Panc1 (cell line): ENCODE measurements around the gene HRH4. TPM values are rescaled to one million over a fixed set of nuclear protein-coding genes. Genes with fewer than 3 reads are reported as not detected.

ENCODE experiments used
- ATAC-seq: fragments of 200-7000 bp; cut with Tn5 transposase; 2 replicates; pipeline ENCODE4 v1.9.1; 2020; ENCODE audit warnings: mild to moderate bottlenecking, moderate library complexity
- BruUV-seq: library from RNA; stranded (reverse); fragments of 400-500 nt; replicated peaks from 2 replicates; lab custom pipeline; 2021; lab: Mats Ljungman, UMichigan
- CTCF ChIA-PET: fragments of 300-600 bp; sonication (Branson Sonifier 250); formaldehyde crosslinking; loops from one replicate; lab custom pipeline; 2022; ENCODE audit warnings: antibody characterized with exemption; lab: Charles Lee
- POLR2A ChIA-PET: fragments of 300-600 bp; sonication (Branson Sonifier 250); formaldehyde crosslinking; loops from one replicate; lab custom pipeline; 2022; ENCODE audit warnings: antibody characterized with exemption; lab: Charles Lee
- DNase-seq: peaks from one replicate; pipeline ENCODE4 v3.0.0-alpha.2; 2010; ENCODE audit warnings: low read depth, low spot score
- H3K27ac ChIP-seq: 2 replicates; pipeline ENCODE4 v1.5.1; 2011; ENCODE audit warnings: mild to moderate bottlenecking, low read length, inconsistent platforms
- H3K27me3 ChIP-seq: fragments of 200-500 bp; sonication (Bioruptor generic); 2 replicates; pipeline ENCODE4 v1.6.0; 2014; ENCODE audit warnings: low read length, inconsistent platforms; ENCODE audit not compliant: control insufficient read depth, insufficient read depth
- H3K36me3 ChIP-seq: fragments of 200-500 bp; sonication (Bioruptor generic); 2 replicates; pipeline ENCODE4 v1.5.1; 2014; ENCODE audit warnings: inconsistent platforms, mild to moderate bottlenecking, low read length, moderate library complexity; ENCODE audit not compliant: control insufficient read depth, insufficient read depth
- H3K4me1 ChIP-seq: 2 replicates; pipeline ENCODE4 v1.5.1; 2011; ENCODE audit warnings: inconsistent platforms, mild to moderate bottlenecking, low read length, moderate library complexity; ENCODE audit not compliant: control insufficient read depth, insufficient read depth
- H3K4me3 ChIP-seq, 2 experiments: 2 replicates each; pipeline ENCODE4 v1.5.1; 2011 to 2012; ENCODE audit warnings: low read depth in 2 of 2, low read length in 2 of 2, mild to moderate bottlenecking in 2 of 2, inconsistent platforms in 1 of 2, moderate library complexity in 1 of 2
- H3K9me3 ChIP-seq: fragments of 200-500 bp; sonication (Bioruptor generic); 2 replicates; pipeline ENCODE4 v1.5.1; 2014; ENCODE audit warnings: low read depth, mild to moderate bottlenecking, inconsistent platforms, low read length, moderate library complexity; ENCODE audit not compliant: control insufficient read depth, insufficient read depth
- CTCF ChIP-seq: fragments of 450-650 bp; IDR thresholded peaks from 2 replicates; pipeline ENCODE4 v1.5.1; 2017; ENCODE audit warnings: mild to moderate bottlenecking
- POLR2AphosphoS5 ChIP-seq: IDR thresholded peaks from 2 replicates; pipeline ENCODE4 v1.6.1; 2012; ENCODE audit warnings: mild to moderate bottlenecking, low read depth, low read length, moderate library complexity
- REST ChIP-seq, 2 experiments: IDR thresholded peaks; 2 replicates each; pipeline ENCODE4 v1.6.1; 2011 to 2012; ENCODE audit warnings: low read depth in 2 of 2, control low read depth in 1 of 2, low read length in 1 of 2, mild to moderate bottlenecking in 1 of 2, moderate library complexity in 1 of 2; ENCODE audit not compliant: insufficient read depth in 1 of 2
- SIN3A ChIP-seq: IDR thresholded peaks from 2 replicates; pipeline ENCODE4 v1.6.1; 2012; ENCODE audit warnings: low read depth, mild to moderate bottlenecking, low read length, moderate library complexity, borderline replicate concordance; ENCODE audit not compliant: insufficient read depth
- TCF7L2 ChIP-seq: IDR thresholded peaks from 2 replicates; pipeline ENCODE4 v1.6.1; 2011; ENCODE audit warnings: mild to moderate bottlenecking, low read depth, low read length, inconsistent platforms
- in situ Hi-C: cut with HindIII; loops from 2 replicates; pipeline ENCODE4 v1.10.0; 2016; ENCODE audit warnings: low sequenced_read_pairs, low pct_unique_long_range_greater_than_20kb
- intact Hi-C: fragments of 100-400 bp; cut with micrococcal nuclease; formaldehyde crosslinking; loops from one replicate; pipeline ENCODE4 v1.10.0; 2022; ENCODE audit not compliant: unreplicated experiment
- total RNA-seq: library from RNA; stranded (reverse); gene quantifications from one replicate; pipeline ENCODE4 v1.2.1, GENCODE V29; 2021; ENCODE audit not compliant: unreplicated experiment

HRH4 gene
- total RNA-seq, 1 experiment from 2014 or later = not detected

- POLR2A ChIA-PET = interaction anchor here (0.7 kb wide), 1 partner anchor 32 kb away, joined by 8 read pairs; no protein-coding TSS in a partner anchor
- peak overlapping the region; percentile 95 for H3K27ac ChIP-seq
Measured at GRCh38 chr18:24427484-24427883, 33.0 kb upstream of the HRH4 start.

GRCh38 chr18:24428709-24429108 lies 31.7 kb upstream of the HRH4 start:
- H3K27ac ChIP-seq = no peak overlapping the region
- TF ChIP-seq SIN3A (no peak), CTCF (peak; percentile 49; the same call in 1 of the 2 replicates)
- peaks cover 4% of the 10 kb centered on the region for H3K27me3 ChIP-seq
- H3K9me3 ChIP-seq = peaks cover 4% of the 10 kb centered on the region; the same call in 1 of the 2 replicates
- DNase-seq (no peak), ATAC-seq (no peak)
- in situ Hi-C loops (no loop called here), intact Hi-C loops (loop anchor here (5.0 kb wide), 1 partner anchor 196 kb away; no protein-coding TSS in a partner anchor)
- no peak overlapping the region for H3K4me3 ChIP-seq
- H3K4me1 ChIP-seq = peaks cover 4% of the 10 kb centered on the region; the same call in 1 of the 2 replicates
- CTCF ChIA-PET = interaction anchor here (0.9 to 1.0 kb wide), 2 partner anchors 59 to 69 kb away, joined by 4 read pairs; no protein-coding TSS in a partner anchor
- no TSS peak for BruUV-seq
- H3K36me3 ChIP-seq = peaks cover 3% of the 10 kb centered on the region
- POLR2A ChIA-PET = interaction anchor here (0.6 kb wide), 1 partner anchor 1716 kb away, joined by 3 read pairs; no protein-coding TSS in a partner anchor

More at GRCh38 chr18:24427484-24427883, 33.0 kb upstream of the HRH4 start:
- CTCF ChIA-PET = no interaction called here
- no peak for TF ChIP-seq REST (IDR thresholded peaks at IDR 0.05; ENCODE audit: insufficient read depth in 1 of 2, low read depth in 2 of 2, low read length in 1 of 2)
- no peak for TF ChIP-seq TCF7L2
- Histone ChIP-seq H3K27me3 (peaks cover 4% of the 10 kb centered on the region), H3K9me3 (peaks cover 4% of the 10 kb centered on the region; the same call in 1 of the 2 replicates), H3K4me1 (peaks cover 4% of the 10 kb centered on the region; the same call in 1 of the 2 replicates), H3K4me3 (peak overlapping the region; percentile 70 to 72), H3K36me3 (peaks cover 3% of the 10 kb centered on the region)
- in situ Hi-C loops = no loop called here
- ATAC-seq (no peak), DNase-seq (no peak)
- intact Hi-C loops = loop anchor here (5.0 kb wide), 1 partner anchor 195 kb away; no protein-coding TSS in a partner anchor
- BruUV-seq = no TSS peak

GRCh38 chr18:24429188-24429587 lies 31.2 kb upstream of the HRH4 start:
- in situ Hi-C loops (no loop called here), intact Hi-C loops (loop anchor here (5.0 kb wide), 1 partner anchor 197 kb away; no protein-coding TSS in a partner anchor)
- POLR2A ChIA-PET = interaction anchor here (0.6 kb wide), 1 partner anchor 1717 kb away, joined by 3 read pairs; no protein-coding TSS in a partner anchor
- Histone ChIP-seq H3K4me3 (no peak overlapping the region), H3K9me3 (peaks cover 4% of the 10 kb centered on the region; the same call in 1 of the 2 replicates), H3K27me3 (peaks cover 2% of the 10 kb centered on the region), H3K27ac (no peak overlapping the region), H3K36me3 (peaks cover 3% of the 10 kb centered on the region), H3K4me1 (peaks cover 4% of the 10 kb centered on the region; the same call in 1 of the 2 replicates)
- DNase-seq = no peak
- no TSS peak for BruUV-seq
- CTCF ChIA-PET = interaction anchor here (0.7 kb wide), 1 partner anchor 15 kb away, joined by 4 read pairs; no protein-coding TSS in a partner anchor
- no peak for ATAC-seq
- TF ChIP-seq CTCF (no peak), POLR2AphosphoS5 (no peak), REST (IDR thresholded peaks at IDR 0.05; ENCODE audit: insufficient read depth in 1 of 2, low read depth in 2 of 2, low read length in 1 of 2) (no peak), TCF7L2 (no peak), SIN3A (no peak)
